GM12873 (cell line): ENCODE results near the gene COPS3.
A peak's percentile ranks its signal among the peaks of the same experiment; 100 is the strongest.

Experiments
- CTCF ChIP-seq: IDR thresholded peaks from 2 replicates; pipeline ENCODE4 v1.5.1; 2012; ENCODE audit warnings: low read depth, mild to moderate bottlenecking, moderate library complexity, low read length, control low read depth; ENCODE audit not compliant: insufficient read depth; ENCODE audit errors: missing control alignments

Gene COPS3

GRCh38 chr17:17221329-17221728, 59.7 kb downstream of the COPS3 start:
- no peak for TF ChIP-seq CTCF

GRCh38 chr17:17220529-17220928, 60.5 kb downstream of the COPS3 start:
- no peak for TF ChIP-seq CTCF

GRCh38 chr17:17217995-17218394, 63.1 kb downstream of the COPS3 start:
- no peak for TF ChIP-seq CTCF

GRCh38 chr17:17216776-17217175, 64.3 kb downstream of the COPS3 start:
- peak; percentile 12 for TF ChIP-seq CTCF

- TF ChIP-seq CTCF, result no peak
Observed at GRCh38 chr17:17216236-17216635, 64.8 kb downstream of the COPS3 start.

- TF ChIP-seq CTCF, result no peak
Observed at GRCh38 chr17:17215575-17215974, 65.5 kb downstream of the COPS3 start.

GRCh38 chr17:17214646-17215436, 66.2 kb downstream of the COPS3 start:
- TF ChIP-seq CTCF, result no peak
